ENCODE results near the gene SLC2A13. TPM values are rescaled to one million over a fixed set of nuclear protein-coding genes. Genes with fewer than 3 reads are reported as not detected.
A peak's percentile ranks its signal among the peaks of the same experiment; 100 is the strongest.

Gene SLC2A13
- polyA plus RNA-seq, 3 donors, result 2.2 to 2.9 (median 2.5) TPM

DNA sequence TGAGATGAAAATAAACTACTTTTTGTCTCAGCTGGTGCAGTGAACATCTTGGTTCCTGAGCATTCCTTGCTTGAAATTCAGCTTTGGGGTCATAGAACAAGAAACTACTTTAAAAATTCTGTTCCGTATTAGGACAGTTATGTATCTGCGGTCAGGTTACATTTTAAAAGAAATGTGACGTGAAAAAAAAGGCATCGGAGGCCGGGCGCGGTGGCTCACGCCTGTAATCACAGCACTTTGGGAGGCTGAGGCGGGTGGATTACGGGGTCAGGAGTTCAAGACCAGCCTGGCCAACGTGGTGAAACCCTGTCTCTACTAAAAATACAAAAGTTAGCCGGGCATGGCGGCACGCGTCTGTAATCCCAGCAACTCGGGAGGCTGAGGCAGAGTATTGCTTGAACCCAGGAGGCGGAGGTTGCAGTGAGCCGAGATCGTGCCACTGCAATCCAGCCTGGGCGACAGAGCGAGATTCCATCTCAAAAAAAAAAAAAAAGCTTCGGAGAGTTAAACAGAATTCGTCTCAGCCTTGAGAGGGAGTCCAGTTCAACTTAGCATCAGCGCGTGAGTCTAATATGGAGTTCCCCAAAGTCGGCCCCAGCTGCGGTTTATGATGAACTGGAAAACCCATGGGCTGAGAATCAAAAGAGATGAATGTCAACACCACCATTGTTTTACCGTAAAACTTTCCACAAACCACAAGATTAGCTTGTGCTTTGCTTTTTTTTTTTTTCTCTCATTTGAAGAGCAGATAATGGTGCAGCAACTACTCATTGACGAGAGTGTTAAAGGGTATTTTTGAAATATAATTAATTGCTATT lies 2.1 kb upstream of the SLC2A13 start:
- Histone ChIP-seq H3K9me3 (replicated peaks in 1 of 2; ENCODE audit: control insufficient read depth in 1 of 2, insufficient read depth in 1 of 2, low read length in 2 of 2) (no peaks in the 10 kb centered on the region), H3K79me2 (ENCODE audit: insufficient read depth, low read length) (peaks cover 12% of the 10 kb centered on the region), H4K20me1 (ENCODE audit: insufficient read depth, low read length) (peaks cover 5% of the 10 kb centered on the region), H2AFZ (ENCODE audit: insufficient read depth, low read depth, low read length, poor library complexity, severe bottlenecking) (no peak overlapping the region), H3K27me3 (ENCODE audit: control insufficient read depth in 2 of 2, insufficient read depth in 2 of 2, low read length in 2 of 2) (peaks cover 0 to 3% of the 10 kb centered on the region in 2 donors), H3K4me3 (replicated peaks in 1 of 3; ENCODE audit: low read depth in 2 of 3, low read length in 3 of 3) (peak overlapping the region in 1 of 3 experiments; percentile 52), H3K27ac (ENCODE audit: low read depth in 1 of 2, low read length in 2 of 2) (no peak overlapping the region), H3K4me2 (replicated peaks; ENCODE audit: extremely low read depth, low read length, poor library complexity, severe bottlenecking) (peak overlapping the region; percentile 58), H3K4me1 (ENCODE audit: control insufficient read depth in 1 of 2, insufficient read depth in 2 of 2, low read length in 2 of 2) (peaks cover 26 to 32% of the 10 kb centered on the region in 2 donors), H3K9ac (ENCODE audit: insufficient read depth, low read length, poor library complexity, severe bottlenecking) (no peak overlapping the region), H3K36me3 (replicated peaks in 1 of 2; ENCODE audit: control insufficient read depth in 1 of 2, insufficient read depth in 2 of 2, low read length in 2 of 2) (no peaks in the 10 kb centered on the region)
- H3K9me3 Mint-ChIP-seq, result peaks cover 0 to 4% (median 0%) of the 10 kb centered on the region in 7 donors
- peaks cover 6 to 11% (median 7%) of the 10 kb centered on the region in 3 donors for H3K27me3 Mint-ChIP-seq (ENCODE audit: low read depth in 3 of 3)
- peak overlapping the region in 1 of 7 donors; percentile 35 for H3K27ac Mint-ChIP-seq
- TF ChIP-seq, protein P1, sequence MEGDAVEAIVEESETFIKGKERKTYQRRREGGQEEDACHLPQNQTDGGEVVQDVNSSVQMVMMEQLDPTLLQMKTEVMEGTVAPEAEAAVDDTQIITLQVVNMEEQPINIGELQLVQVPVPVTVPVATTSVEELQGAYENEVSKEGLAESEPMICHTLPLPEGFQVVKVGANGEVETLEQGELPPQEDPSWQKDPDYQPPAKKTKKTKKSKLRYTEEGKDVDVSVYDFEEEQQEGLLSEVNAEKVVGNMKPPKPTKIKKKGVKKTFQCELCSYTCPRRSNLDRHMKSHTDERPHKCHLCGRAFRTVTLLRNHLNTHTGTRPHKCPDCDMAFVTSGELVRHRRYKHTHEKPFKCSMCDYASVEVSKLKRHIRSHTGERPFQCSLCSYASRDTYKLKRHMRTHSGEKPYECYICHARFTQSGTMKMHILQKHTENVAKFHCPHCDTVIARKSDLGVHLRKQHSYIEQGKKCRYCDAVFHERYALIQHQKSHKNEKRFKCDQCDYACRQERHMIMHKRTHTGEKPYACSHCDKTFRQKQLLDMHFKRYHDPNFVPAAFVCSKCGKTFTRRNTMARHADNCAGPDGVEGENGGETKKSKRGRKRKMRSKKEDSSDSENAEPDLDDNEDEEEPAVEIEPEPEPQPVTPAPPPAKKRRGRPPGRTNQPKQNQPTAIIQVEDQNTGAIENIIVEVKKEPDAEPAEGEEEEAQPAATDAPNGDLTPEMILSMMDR (IDR thresholded peaks at IDR 0.05), result peak; percentile 55
- intact Hi-C loops (cut with micrococcal nuclease), result loop anchor here (5.0 to 10.0 kb wide), 3 partner anchors 96 to 343 kb away; no protein-coding TSS in a partner anchor
- H3K4me3 Mint-ChIP-seq, result no peak overlapping the region
- WGBS (ENCODE audit: insufficient coverage), result 86% methylated on average over 24 of the region's 29 CpGs
- no peak for DNase-seq
- no peaks in the 10 kb centered on the region for H3K36me3 Mint-ChIP-seq
- H3K4me1 Mint-ChIP-seq, result peaks cover 37% of the 10 kb centered on the region

DNA sequence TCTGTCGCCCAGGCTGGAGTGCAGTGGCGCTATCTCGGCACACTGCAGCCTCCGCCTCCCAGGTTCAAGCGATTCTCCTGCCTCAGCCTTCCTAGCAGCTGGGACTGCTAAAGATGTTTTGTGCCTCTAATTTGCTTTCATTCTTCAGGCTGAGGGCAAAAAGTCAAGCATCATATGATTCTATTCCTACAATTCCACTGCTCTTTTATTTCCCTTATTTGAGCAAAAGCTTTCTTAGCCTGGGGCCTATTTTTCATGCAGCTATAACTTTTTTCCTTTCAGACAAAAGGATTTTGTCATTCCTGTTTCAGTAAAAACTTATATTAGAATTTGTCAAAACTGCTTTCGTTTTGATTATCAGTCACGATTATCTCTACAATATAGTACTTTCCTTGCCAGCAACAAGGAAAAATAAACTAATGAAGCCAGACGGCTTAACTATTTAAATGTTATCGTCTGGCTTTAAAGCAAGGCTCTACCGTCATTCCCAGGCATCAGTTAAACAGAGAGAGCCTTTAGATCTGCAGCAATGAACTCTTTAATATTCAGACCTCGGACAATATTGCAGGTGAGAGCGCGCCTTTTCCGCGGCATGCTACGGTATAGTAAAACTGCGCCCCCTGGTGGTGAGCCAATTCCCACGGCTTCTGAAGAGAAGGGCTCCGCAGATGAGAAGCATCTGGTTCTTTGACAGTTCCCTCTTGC lies 1.4 kb upstream of the SLC2A13 start:
- H3K36me3 ChIP-seq (replicated peaks in 1 of 2; ENCODE audit: control insufficient read depth in 1 of 2, insufficient read depth in 2 of 2, low read length in 2 of 2), result no peaks in the 10 kb centered on the region
- peak overlapping the region; percentile 58 for H3K4me2 ChIP-seq (replicated peaks; ENCODE audit: extremely low read depth, low read length, poor library complexity, severe bottlenecking)
- H2AFZ ChIP-seq (ENCODE audit: insufficient read depth, low read depth, low read length, poor library complexity, severe bottlenecking), result no peak overlapping the region
- H3K9ac ChIP-seq (ENCODE audit: insufficient read depth, low read length, poor library complexity, severe bottlenecking), result no peak overlapping the region
- Mint-ChIP-seq H3K9me3 (peaks cover 0 to 4% (median 0%) of the 10 kb centered on the region in 7 donors), H3K27me3 (ENCODE audit: low read depth in 3 of 3) (peaks cover 6 to 11% (median 7%) of the 10 kb centered on the region in 3 donors), H3K4me3 (peak overlapping the region; percentile 55 to 69), H3K36me3 (peaks cover 0 to 1% of the 10 kb centered on the region in 2 donors), H3K27ac (no peak overlapping the region), H3K4me1 (peaks cover 39% of the 10 kb centered on the region)
- TF ChIP-seq, protein P1 (IDR thresholded peaks at IDR 0.05), result peak; percentile 97
- peaks cover 0 to 3% of the 10 kb centered on the region in 2 donors for H3K27me3 ChIP-seq (ENCODE audit: control insufficient read depth in 2 of 2, insufficient read depth in 2 of 2, low read length in 2 of 2)
- H4K20me1 ChIP-seq (ENCODE audit: insufficient read depth, low read length), result peaks cover 5% of the 10 kb centered on the region
- peaks cover 26 to 32% of the 10 kb centered on the region in 2 donors for H3K4me1 ChIP-seq (ENCODE audit: control insufficient read depth in 1 of 2, insufficient read depth in 2 of 2, low read length in 2 of 2)
- intact Hi-C loops (cut with micrococcal nuclease), result loop anchor here (5.0 to 10.0 kb wide), 3 partner anchors 95 to 342 kb away; no protein-coding TSS in a partner anchor
- peak; percentile 60 to 77 (median 68) for DNase-seq
- H3K9me3 ChIP-seq (replicated peaks in 1 of 2; ENCODE audit: control insufficient read depth in 1 of 2, insufficient read depth in 1 of 2, low read length in 2 of 2), result no peaks in the 10 kb centered on the region
- WGBS (ENCODE audit: insufficient coverage), result 27% methylated on average over 18 of the region's 19 CpGs
- no peak overlapping the region for H3K27ac ChIP-seq (ENCODE audit: low read depth in 1 of 2, low read length in 2 of 2)
- H3K79me2 ChIP-seq (ENCODE audit: insufficient read depth, low read length), result peaks cover 16% of the 10 kb centered on the region
- H3K4me3 ChIP-seq (replicated peaks in 1 of 3; ENCODE audit: low read depth in 2 of 3, low read length in 3 of 3), result peak overlapping the region in 1 of 3 experiments; percentile 52
